GM19025 (cell line): ENCODE results near the gene KNDC1.
"Not testable (repeated sequence)": the region's sequence is repeated elsewhere in the genome, so short reads cannot be mapped to it uniquely, and the experiment has no call there.

Experiments
- ATAC-seq: cut with Tn5 transposase; IDR thresholded peaks from one replicate; pipeline ENCODE4 v1.9.1; 2021; ENCODE audit warnings: mild to moderate bottlenecking, low read depth, moderate library complexity; ENCODE audit not compliant: unreplicated experiment

Gene KNDC1

DNA sequence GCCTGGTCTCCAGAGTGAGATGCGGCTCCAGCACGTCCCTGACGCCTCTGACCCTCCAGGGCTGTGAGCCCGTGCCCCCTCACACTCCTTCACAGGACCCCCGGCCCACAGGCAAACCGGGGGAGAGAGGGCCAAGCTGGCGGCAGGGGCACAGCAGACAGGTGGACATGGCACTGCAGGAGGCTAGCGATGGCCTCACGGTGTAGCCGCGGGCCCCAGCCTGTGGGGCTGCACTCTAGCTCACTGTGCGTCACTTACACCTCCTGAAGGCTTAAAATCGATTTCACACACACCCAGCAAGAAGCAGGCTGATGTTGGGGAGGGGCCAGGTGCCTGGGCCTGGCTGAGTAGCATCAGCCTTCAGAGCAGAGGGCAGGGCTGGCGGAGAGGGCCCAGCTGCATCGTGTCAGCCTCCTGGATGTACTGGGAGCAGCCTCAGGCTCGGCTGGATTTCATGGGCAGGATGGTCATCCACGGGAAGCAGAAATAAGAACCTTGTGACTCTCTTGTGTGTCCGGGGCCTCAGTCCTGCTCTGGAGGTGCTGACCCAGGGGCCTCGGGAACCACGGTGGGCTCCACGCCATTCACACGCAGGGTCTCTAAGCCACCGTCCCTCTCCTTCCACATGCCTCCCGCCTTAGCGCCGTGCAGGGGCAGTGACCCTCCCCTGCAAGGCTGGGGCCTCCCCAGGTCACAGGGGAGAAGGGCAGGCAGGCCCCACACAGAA lies 19.4 kb upstream of the KNDC1 start:
- no peak for ATAC-seq

DNA sequence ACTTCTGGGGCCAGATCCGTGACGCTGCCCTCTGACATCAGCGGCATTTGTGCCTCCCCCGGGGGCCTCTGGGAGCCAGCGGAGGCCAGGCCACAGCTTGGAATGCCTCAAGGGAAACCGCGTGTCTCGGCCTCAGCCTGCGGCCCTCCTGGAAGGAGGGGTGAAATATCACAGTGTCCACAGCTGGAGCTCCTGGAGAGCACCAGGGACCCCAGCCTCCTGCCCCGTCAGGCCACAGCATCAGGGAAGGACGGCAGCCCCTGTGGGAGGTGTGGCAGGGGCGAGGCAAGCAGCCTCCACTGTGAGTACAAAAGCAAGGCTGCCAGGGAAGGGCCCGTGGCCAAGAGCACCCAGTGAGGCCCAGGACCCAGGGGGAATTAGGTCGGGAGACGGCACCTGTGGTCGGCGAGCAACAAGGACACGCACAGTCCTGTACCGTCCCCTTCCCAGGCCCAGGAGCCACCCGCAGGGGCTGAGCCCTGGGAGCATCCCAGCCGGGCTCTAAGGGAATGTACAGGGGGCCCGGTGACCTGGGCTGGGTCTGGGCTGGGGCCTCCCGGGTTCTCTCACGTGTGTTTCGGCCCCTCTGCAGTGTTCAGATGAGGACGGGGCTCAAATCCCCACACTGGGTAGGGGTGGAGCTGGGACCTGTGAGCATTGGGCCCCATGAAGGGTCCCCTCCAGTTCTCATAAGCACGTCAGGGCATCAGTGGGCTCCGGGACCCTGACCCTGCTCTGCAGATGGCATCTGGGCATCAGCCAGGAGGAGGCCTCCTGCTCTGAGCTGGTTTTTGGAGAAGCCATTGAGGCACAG lies 18.7 kb upstream of the KNDC1 start:
- ATAC-seq = no peak

DNA sequence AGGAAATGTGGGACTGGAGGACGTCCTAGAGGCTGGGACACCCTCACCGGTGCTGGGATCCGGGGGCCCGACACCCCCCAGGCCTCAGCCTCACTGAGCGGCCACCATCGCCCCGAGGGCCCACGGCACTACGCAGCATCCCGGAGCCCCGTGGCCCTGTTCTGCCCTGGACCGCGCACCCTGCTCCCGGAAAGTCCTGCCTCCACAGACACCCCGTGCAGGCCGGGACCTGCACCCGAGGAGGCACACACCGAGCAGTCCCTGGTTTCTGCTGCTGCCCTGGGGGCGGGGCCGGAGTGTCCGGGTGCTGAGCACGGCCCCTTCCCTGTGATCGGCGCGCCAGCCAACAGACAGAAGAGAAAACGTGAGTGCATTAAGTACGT lies 18.1 kb upstream of the KNDC1 start:
- ATAC-seq = no peak

DNA sequence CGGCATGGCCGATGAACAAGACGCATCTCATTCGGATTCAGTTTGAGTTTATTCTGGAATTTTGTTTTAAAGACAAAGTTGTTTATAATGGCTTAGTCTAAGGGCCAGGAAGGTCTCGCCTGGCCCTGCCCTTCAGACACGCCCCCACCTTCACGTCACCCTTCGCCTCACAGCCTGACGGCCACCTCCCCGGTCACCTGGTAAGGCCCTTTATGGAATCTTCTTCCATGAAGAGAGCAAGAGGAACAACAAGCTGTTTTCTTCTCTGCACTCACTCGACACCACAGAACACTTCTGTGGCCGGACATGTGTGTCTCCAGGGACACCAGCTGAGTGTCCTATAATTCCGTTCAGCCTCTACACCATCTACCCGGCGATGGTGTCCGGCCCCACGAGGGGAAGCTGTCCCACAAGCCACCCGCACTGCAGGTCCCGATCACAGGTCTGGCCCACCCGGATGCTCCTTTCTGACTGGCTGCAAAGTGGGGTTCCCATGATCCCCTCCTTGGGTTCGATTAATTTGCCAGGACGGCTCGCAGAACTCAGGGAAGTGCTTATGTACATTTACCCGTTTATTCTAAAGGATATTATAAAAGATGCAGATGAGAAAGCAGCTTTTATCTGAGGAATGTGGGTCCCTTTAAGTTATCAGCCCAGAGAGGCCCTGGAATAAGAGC lies 17.4 kb upstream of the KNDC1 start:
- ATAC-seq = no peak

DNA sequence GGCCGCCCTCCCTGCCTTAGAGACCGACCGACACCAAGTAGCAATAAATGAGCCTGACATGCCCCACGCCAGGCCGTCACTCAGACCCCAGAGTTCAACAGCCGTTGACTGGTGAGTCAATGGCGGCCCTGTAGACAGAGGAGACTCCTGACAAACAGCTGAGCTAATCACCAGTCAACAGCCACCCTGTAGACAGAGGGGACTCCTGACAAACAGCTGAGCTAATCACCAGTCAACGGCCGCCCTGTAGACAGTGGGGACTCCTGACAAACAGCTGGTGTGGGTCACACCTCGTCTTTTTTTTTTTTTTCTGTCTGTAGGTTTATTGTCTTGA lies 16.9 kb upstream of the KNDC1 start:
- ATAC-seq = no peak

DNA sequence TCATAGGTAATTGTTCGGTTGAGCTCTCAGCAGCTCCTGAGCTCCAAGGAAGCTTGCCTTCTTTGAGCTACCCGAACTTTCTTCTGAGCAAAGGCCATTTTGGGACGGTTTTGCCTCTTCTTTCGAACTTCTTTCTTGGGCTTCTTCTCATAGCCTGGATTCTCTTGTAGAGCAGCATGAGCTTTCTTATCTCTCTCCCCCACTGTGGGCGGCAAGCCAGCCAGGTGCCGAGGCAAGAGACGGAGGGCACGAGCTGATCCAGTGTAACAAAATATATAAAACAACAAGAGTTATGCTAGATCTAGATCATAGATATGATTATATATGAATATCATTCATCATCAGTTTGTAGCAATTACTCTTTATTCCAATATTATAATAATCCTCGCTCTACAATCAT lies 16.5 kb upstream of the KNDC1 start:
- no peak for ATAC-seq

DNA sequence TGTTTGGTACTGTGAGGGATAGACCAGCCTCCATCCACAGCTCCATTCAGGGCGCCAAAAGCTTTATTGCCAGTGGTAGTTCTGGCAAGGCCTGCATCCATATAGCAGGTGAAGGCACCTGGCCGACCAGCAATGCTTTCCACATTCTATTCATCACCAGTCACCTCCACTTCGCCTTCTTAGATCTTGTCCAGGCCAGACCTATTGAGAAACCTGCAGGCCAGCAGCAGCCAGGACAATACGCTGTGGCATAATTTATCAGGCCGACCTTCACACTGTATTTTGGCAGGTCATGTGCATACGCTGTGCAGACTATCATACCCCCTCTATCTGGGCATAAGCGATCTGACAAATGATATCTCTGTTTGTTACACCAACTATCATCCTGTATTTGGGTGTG lies 15.2 kb upstream of the KNDC1 start:
- ATAC-seq = no peak

DNA sequence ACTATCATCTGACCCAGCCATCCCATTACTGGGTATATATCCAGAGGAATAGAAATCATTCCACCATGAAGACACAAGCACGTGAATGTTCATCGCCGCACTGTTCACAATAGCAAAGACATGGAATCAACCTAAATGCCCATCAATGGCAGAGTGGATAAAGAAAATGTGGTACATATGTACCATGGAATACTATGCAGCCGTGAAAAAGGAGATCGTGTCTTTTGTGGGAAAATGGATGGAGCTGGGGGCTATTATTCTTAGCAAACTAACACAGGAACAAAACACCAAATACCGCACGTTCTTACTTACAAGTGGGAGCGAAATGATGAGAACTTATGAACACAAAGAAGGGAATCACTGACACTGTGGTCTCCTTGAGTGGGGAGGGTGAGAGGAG lies 9.8 kb upstream of the KNDC1 start:
- no peak for ATAC-seq

DNA sequence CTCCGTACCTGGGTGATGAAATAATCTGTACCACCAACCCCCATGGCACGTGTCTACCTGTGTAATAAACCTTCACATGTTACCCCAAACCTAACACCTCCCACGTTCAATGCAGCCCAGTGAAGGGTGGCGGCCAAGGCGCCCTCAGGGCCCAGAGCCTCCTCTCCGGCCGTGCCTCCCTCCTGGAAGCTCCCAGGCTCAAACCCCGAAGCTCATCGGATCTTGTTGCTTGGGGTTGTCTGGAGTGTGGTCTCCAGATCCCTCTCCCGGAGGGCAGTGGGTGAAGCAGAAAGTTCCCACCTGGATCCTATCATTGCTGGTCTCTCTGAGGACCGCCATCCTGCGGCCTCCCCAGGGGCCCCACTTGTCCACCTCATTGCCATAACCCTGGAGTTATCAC lies 9.4 kb upstream of the KNDC1 start:
- ATAC-seq = no peak

DNA sequence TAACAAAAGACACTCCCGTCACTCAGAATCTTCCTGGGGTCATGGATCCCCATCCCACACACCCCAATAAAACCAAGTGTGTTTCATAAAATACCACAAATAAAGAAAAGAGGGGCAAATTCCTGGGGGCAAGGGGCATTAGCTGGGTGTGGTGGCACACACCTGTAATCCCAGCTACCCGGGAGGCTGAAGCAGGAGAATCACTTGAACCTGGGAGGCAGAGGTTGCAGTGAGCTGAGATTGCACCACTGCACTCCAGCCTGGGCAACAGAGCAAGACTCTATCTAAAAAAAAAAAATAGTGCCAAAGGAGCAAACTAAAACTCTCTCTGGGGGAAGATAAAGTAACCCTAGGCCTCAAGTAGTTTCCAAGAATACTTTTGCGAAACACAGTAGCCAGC lies 8.9 kb upstream of the KNDC1 start:
- ATAC-seq = not testable (repeated sequence)

DNA sequence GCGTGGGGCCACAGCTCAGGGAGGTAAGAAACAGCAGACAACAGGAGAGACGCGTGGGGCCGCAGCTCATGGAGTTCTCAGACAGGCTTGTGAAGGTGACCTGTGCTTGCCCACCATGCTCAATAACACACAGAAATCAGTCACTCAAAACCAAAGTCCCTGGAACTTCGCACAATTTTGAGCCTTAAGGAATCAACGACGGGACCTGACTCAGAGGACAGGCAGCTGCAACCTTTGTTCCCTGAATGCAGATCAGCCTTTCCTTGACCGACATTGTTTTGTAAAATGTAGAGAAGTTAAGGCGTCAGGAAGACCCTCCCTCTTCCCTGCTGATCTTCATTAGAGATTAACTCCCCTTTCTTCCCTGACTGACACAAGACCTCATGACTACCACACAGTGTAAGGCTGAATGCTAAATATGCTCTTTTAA lies 8.5 kb upstream of the KNDC1 start:
- ATAC-seq = no peak

DNA sequence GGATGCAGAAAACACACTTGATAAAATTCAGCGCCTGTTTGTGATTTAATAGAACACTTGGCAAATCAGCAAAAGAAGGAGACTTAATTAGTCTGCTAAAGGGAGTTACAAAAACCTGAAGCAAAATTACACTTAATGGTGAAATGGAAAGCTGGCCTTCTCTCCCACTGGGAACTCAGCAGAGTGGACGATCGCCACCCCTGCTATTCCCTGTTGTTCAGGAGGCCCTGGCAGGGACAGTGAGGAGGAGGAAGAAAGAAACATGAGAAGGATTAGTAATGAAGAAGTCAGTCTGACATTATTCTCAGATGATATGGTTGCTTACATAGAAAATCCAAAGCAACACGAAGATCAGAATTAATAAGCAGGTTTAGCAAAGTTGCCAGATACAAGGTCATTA lies 5.6 kb upstream of the KNDC1 start:
- no peak for ATAC-seq

DNA sequence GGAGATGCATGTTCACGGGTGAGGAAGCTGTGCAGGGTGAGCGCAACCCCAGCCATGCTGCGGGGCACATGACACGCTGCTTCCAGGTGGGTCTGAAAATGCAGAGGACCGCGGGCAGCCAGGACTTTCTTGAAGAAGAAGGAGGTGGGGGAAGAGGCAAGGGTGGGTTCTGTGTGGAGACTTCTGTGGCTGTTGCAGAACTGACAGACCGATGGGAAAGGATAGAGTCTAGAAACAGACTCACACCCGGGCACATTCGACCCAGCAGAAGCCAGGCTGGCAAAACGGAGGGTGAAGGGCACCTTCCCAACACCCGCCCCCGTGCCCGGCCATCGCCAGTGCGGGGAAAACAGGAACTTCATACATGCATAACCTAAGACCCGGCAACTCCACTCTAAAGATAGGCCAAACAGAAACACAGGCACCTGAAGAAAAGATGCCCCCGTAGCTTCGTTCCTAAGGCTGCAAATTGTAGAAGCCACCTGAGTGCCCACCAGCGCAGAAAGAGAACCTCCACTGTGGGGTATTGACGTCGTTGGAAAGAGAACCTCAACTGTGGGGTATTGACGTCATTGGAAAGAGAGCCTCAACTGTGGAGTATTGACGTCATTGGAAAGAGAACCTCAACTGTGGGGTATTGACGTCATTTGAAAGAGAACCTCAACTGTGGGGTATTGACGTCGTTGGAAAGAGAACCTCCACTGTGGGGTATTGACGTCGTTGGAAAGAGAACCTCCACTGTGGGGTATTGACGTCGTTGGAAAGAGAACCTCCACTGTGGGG lies 4.8 kb upstream of the KNDC1 start:
- ATAC-seq = no peak

DNA sequence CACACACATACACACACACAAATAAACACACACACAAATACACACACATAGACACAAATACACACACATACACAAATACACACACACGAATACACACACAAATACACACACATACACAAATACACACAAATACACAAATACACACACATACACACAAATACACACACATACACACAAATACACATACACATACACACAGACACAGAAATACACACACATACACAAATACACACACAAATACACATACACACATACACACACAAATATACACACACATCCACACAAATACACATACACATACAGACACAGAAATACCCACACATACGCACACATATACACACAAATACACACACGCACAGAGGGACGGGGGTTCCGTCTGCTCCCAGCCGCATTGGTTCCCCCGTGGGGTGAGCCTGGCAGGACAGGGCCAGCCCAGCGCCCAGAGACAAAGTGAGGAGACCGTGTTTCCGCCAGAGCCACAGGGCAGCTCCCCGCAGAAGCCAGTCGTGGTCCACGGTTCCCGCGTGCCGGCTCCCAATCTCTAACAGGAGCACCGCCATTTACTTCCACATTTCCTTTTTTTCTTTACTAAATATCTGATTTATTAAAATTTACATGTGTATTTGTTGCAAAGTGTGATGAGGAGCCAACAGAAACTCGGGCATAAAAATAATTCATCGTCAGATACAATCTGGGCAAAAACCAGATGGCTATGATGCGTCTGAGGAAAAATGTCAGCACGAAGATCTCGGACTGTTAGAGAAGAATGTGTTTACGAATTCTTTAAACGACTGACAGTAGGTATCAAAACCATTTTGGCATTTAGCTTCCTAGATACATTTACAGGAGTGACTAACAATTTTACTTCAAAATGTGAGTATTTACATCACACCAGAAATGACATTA lies 3.1 kb upstream of the KNDC1 start:
- ATAC-seq = no peak

DNA sequence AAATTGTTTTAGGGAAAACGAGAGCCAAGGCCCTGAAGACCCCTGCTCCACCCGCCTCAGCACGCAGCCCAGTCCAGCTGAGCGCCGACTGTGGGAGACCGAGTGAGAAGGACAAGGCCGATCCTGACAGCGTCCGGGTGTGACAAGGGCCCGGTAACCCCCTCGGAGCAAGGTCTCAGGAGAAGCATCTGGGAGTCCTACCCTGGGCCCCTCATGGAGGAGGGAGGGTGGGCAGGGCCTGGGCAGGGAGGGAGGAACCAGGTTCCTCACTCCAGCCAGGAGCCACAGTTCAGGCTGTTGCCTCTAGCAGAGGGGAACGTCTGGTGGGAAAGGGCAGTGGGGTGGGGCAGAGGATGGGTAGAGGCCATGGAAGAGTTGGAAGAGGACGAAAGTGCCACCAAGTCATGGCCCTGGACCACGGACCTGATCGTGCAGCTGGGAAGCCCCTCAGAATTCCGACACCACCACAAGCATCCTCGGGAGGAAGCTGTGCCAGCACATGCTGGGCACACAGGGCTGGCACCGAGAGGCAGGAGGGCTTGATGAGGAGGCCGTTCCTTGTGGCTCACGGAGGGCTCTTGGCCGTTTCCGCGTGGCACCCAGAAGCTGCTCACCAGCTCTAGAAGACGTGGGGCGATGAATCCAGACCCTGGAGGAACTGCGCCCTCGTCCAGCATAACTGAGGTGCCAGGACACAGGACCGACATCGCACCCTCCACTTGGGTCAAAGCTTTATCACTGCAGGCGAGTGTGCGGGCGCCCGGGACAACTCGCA lies 2.2 kb upstream of the KNDC1 start:
- no peak for ATAC-seq

DNA sequence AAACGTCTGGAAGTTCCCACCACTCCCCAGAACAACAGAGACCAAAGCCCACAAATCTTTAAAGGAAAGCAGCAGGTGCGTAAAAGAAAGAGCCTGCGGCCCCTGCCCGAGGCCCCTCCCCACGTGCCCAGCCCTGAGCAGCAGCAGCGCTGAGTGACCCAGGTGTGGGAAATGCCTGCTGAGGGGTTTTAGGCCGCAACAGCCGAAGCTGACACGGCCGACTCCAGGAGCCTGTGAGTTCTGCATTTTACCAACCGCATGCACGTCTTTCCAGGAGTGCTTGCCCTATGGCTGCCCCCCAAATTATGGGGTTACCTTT lies 1.6 kb upstream of the KNDC1 start:
- ATAC-seq = no peak

DNA sequence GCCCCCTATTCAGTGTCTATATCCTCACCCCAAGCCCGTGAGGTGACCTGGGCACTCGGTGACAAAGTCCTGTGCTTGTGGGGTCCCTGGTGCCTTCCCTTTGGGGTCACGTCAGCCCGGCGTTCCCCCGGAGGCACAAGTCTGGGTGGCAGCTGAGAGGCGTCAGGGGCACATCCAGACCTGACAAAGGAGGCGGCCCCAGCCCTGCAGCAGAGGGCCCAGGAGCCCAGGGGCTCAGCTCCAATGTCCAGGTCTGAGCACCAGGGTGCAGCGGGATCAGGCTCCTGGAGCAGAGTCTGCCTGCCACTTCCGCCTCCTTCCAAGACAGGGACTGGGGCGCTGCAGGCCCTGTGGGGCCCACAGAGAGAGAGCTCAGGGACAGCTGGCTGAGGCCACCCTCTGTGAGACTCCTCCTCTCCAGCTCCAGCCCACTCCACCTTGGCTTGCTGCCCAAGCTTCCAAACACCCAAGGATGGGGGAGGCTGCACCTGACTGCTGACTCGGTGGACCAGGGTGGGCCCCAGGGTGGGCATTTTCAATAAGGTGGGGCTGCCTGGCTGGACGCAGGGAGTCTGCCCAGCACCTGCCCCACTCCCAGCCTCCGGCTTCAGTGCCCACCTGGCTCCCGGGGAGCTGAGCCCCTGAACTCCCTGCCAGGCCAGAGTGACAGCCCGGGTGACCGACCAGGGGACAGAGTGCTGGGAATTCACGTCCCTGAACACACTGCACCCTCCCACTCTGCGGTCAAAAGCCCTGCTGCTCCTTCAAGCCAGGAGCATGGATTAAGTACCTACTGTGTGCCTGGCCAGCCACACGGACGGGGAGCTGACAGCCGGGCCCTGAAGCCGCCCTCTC lies 1.0 kb upstream of the KNDC1 start:
- no peak for ATAC-seq

DNA sequence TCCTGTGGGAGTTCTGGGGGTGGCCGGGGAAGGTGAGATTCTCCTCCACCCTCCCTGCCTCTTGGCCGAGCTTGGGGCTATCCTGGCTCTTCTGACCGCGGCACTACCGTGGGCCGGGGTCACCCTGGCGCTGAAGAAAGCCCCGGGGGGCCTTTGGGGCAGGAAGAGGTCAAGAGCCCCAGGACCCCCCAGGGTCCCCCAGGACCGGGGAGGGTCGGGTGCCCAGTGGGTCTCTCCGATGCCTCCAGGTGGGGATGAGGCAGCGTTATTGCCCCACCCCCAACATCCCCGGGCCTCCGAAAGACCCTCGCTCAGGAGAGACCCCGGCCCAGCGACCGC lies 439 bp upstream of the KNDC1 start:
- no peak for ATAC-seq
